SK-MEL-5 (cell line): ENCODE measurements around the gene PRKAA1. TPM values are rescaled to one million over a fixed set of nuclear protein-coding genes. Genes with fewer than 3 reads are reported as not detected.
A peak's percentile ranks its signal among the peaks of the same experiment; 100 is the strongest.
"Not testable (repeated sequence)": the region's sequence is repeated elsewhere in the genome, so short reads cannot be mapped to it uniquely, and the experiment has no call there.

ENCODE experiments used
- DNase-seq: peaks from one replicate; pipeline ENCODE4 v3.0.0-alpha.2; 2016; ENCODE audit warnings: low read depth, low spot score
- in situ Hi-C: cut with HindIII; loops from 2 replicates; pipeline ENCODE4 v1.10.0; 2016; ENCODE audit warnings: low sequenced_read_pairs, high pct_unique_total_duplicates, low pct_unique_long_range_greater_than_20kb
- total RNA-seq: library from RNA; depleted of rRNA; stranded (reverse); fragments of >200 nt; shearing (Covaris generic); gene quantifications from 2 replicates; pipeline ENCODE4 v1.2.3, GENCODE V29; 2014

The PRKAA1 gene
- total RNA-seq, 1 experiment from 2014 or later = 96.9 TPM

DNA sequence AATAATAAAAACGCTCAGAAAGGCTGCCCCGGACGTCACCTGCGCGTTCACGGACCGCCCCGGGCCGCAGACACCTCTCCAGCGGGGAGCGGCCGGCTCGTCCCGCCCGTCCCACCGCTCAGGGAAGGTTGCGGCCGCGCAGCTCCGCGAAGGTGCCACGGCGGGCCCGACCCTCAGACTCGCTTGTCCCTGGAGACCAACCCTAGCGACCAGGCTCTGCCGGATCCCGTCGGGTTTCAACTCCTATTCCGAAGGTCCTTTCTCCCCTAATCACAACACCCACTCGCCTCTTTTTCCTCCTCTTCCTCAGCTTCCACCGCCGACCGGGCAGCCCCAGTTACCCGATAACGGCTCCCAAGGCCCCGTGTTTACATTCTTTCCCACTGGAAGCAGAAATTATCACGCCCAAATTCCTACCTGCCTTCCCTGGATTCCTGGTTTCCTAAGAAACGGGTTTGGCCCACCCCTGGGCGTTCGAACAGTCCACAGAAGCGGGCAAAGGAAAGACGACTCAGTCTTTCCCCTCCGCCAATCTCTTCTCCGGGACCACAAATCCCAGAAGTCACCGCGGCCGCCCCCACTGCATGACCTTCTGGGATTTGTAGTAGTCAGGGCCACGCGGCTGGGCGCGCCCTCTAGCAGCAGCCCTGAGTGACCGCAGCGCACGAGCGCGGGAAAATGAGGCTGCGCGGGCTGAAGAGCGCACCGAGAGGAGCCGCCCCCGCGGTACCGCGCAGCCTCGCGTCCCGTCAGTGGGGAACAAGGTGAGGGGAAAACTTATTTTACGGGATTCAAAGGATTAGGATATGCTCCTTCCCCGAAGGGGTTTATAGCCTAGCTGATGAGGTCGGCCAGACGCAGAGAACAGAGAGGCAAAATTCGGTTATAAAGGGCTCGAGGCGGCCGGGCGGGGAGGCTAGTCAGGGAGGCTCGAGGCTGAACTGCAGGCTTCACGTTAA, 42.5 kb downstream of the PRKAA1 start, which contains the start of gene TTC33:
Gene TTC33 (minus strand): TSS at position 555 of the 959 bp plus-strand sequence. CDS start 8,943 bp downstream, outside the sequence.
- peak; percentile 97 for DNase-seq
- in situ Hi-C loops = no loop called here

DNA sequence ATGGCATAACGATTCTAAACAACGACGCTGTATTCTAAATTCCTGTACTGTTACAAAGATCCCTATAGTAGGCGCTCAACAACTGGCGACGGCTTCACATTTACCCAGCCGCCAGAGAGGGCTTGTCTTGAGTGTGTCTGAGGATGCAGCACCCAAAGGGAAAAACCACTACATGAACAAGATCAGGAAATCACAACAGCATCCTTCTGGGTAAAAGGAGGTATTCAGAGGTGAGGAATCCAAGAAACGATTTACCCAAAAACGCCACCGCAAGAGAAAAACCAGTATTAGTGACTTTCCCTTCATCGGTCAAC, 43.1 kb downstream of the PRKAA1 start:
- in situ Hi-C loops = no loop called here

DNA sequence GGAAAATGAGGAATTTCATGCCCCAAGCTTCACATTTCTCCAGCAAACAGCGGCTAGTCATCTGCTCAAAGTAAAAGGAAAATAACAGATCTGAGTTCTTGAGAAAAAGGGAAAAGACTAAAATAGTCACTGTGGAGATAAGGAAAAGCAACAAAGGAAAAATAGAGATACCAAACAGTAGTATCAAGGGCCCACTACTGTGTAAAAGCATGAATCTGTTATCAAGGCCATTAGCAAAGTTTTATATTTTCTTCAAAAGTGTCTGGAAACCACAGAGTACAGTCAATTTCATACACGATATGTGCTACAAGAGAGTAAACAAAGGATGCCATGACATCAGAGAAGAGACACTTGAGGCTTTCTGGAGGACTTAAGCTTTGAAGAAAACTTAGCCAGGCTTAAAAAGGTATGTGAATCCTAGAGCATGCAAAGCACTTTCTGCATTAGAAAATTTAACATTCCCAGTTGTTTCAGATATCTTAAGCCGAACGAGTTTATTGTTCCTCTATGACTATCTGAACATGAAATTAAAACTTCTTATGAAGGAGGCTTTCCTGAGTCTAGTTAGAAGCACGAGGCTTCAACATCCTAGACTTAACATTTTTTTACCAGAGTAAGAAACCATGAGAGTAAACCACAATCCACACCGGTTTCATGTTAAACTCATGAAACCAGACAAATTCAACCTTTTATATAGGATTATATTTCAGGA, 43.6 kb downstream of the PRKAA1 start:
- DNase-seq = no peak
- in situ Hi-C loops = no loop called here

More for the DNA sequence above, 43.1 kb downstream of the PRKAA1 start:
- peak; percentile 89 for DNase-seq

DNA sequence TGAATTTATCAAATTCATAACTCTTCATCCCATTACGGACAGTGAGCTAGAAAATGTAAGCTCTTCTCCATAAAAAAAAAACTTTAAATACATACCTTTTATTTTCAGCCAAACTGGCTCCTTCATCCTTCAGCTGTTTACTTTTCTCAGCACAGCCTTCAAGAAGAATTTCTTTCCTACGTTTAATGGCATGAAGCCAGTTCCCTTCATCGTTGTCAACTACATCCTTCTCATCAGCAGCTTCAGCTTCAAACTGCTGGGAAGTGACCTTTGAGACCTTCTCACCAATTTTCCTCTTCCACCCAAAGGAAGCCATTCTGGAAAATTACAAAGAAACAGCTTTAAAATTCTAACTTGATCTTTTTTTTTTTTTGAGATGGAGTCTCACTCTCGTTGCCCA, 51.5 kb downstream of the PRKAA1 start:
- no peak for DNase-seq
- in situ Hi-C loops = no loop called here

DNA sequence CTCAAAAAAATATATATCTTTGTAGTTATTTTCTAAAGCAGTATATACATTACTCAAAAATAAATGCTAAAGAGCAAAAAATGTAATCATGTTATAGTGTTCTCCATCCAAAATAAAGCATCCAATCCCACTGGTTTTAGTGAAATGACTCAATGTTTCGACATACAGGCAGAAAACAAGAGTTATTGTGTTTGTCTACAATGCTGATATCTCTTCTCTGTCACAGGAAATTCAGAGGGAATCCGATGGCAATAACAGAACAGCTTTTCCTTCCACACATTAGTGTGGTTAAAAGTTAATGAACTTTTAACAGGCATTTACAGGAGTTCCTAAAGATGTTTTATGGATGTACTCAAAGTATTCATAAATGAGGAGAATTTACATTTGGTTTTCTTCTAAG, 54.4 kb downstream of the PRKAA1 start:
- in situ Hi-C loops = no loop called here
- DNase-seq = peak; percentile 51

DNA sequence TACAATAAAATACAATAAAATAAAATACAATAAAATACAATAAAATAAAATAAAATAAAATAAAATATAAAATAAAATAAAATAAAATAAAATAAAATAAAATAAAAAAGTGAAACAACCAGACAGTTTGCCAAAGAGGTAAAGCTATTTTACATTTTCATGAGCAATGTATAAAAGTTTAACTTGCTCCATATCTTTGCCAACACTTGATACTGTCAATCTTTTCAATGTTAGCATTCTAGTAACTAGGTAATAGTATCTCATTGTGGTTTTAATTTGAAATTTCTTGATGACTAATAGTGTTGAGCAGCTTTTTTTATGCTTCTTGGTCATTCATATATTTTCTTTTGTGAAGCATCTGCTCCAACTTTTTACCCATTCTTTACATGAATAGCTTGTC, 59.7 kb downstream of the PRKAA1 start:
- in situ Hi-C loops = no loop called here
- no peak for DNase-seq

DNA sequence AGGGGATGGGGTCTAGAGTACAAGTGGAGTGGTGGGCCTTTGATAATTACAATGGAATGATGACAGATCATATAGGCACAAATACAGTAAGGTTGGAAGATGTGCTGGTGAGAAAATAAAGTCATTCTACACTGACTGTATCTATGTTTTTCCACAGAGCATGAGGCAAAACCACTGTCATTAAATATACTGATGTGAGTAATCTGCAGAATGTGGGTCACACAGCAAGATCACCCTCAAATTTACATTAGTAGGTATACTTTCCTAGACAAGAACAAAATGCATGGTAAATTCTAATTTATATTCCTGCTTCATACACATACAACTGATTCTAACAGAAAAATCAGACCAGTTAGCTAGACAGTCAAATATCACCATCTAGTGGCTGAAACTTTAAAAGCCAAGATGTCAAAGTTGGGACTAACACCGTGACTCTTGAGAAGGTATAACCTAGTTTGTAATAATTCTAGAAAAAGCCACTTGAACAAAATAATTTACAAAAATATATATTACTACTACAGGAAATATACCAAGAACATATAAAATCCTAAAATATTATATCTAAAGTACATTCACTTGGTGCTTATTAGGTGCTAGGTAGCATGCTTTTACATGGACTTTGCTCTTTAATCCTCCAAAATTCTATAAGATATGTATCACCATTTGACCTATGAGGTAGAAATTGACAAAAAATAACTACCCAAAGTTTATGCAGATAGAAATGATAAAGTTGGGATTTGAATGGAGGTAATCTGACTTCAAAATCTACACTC, 61.9 kb downstream of the PRKAA1 start:
- peak; percentile 82 for DNase-seq
- in situ Hi-C loops = no loop called here

DNA sequence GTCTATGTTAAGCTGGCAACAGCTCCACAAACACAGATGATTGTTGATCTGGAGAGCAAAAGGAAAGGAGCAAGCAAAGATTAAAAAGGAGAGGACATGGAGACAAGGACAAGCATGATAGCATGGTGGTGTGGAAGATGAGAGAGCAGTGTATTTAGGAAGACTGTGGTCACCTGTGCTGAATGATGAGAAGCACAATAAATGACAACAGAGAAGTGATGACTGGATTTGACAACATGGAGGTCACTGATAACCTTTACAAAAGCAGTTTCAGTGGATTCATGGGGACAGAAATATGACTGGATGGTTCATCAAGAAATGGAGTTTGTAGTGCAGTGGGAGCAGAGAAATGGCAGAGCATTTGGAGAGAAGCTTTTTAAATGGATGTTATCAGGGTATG, 62.6 kb downstream of the PRKAA1 start:
- in situ Hi-C loops = no loop called here
- DNase-seq = no peak

DNA sequence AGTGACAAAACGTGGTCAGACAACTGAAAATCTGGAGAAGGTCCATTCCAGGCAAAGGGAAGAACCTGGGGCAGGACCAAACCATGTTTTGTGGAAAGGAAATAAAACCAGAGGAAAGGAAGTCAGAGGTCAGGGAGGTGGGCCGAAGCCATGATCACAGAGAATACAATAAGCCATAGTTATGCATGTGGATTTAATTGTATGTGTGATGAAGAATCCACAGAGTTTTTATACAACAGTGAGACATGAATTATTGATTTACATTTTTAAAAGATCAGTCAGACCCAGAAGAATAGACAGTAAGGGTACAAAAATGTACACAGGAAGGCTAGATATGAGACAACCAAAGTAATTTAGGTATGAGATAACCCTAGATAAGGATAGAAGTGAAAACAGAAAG, 63.2 kb downstream of the PRKAA1 start:
- in situ Hi-C loops = no loop called here
- no peak for DNase-seq

DNA sequence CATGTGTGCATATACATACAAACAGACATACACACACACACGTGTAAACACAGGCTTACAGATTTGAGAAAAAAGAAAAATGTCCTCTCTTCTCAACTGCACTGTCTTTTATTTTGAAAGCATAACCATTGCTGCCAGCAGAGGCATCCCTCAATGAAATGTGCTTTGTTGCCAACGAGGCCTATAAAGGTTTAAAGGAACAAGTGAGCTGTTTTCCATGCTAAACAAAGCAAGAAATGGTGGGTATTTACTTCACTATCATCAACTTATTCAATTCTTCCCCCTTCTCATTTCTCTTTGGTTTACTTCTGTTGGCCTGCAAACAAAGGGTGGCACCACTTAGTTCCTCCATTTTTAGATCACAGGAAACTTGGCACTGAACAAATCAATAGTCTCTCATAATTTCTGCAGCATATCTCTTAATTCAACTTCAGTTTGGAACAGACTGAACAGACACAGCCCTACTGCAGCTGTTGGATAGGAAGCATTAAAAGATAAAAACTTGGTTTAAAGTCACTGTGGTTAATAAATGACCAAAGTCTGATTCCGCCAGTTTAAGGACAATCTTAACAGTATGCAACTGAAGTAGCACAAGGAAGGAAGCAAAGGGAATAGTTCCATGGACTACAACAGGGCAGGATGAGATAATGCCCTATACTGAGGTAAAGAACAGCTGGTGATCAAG, 64.2 kb downstream of the PRKAA1 start:
- in situ Hi-C loops = no loop called here
- DNase-seq = no peak

DNA sequence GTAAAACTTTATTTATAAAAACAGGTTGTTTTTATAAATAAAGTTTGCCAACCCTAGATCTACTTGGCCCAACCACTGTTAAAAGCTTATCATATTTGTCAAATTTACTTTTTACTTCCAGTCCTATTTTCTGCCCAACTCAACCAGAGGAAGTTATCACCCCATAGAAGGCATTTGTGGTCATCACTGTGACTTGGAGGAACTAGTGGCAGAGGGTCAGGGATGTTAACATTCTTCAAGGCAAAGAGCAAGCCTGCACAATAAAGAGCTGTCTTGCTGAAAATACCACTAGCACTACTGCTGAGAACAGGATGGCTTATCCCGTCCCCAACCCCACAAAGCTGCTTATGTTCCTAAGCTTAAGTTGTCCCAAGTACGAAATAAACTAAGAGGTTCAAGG, 64.7 kb downstream of the PRKAA1 start:
- DNase-seq = no peak
- in situ Hi-C loops = no loop called here

DNA sequence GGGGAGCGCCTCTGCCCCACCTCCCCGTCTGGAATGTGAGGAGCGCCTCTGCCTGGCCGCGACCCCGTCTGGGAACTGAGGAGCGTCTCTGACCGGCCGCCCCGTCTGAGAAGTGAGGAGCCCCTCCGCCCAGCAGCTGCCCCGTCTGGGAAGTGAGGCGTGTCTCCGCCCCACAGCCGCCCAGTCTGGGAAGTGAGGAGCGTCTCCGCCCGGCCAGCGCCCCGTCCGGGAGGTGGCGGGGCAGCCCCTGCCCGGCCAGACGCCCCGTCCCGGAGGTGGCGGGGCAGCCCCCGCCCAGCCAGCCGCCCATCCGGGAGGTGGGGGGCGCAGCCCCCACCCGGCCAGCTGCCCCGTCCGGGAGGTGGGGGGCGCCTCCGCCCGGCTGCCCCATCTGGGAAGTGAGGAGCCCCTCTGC, 75.7 kb downstream of the PRKAA1 start:
- in situ Hi-C loops, DNase-seq: not testable (repeated sequence)

DNA sequence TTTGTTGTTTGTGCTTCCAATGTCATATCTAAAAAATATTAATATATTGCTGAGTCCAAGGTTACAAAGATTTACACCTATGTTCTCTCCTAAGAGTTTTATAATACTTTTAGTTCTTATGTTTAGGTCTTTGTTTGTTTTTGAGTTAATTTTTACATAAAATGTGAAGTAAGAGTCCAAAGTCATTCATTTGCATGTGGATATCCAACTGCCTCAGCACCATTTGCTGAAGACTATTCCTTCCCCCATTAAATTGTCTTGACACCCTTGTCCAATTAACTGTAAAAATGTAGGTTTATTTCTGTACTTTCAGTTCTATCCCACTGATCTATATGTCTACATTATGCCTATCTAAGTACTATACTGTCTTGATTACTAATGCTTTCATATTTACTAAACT, 78.1 kb downstream of the PRKAA1 start:
- DNase-seq = no peak
- in situ Hi-C loops = no loop called here

DNA sequence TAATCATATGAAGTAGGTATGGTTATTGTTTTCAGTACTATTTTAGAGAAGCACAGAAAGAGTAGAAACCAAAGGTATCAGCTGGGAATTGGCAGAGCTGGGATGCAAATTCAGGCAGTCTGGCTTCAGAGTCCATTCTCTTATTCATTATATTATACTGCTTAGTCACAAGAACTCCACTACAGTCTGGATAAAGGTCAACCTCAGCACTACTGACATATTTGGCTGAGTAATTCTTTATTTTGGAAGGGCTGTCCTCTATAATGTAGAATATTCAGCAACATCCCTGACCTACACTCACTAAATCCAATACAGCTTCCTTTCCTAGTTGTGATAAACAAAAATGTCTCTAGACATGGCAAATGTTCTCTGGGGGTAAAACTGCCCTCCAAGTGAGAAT, 80.9 kb downstream of the PRKAA1 start:
- peak; percentile 22 for DNase-seq
- in situ Hi-C loops = no loop called here

DNA sequence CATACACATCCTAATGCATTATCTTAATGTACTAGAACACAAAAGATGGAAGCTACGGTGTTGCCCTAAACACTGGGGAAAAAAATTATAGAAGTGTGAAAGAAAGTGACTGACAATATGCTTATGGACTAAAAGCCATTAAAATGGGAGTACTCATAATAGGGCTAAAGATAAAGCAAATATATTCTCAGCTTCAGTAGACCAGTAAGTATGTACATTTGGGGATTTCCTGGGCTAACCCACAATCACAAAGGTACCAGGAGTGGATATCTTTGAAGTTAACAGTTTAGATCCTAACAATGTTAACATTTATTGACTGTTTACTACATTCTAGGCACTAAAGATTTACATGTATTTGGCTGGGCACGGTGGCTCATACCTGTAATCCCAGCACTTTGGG, 81.6 kb downstream of the PRKAA1 start:
- DNase-seq = no peak
- in situ Hi-C loops = no loop called here

DNA sequence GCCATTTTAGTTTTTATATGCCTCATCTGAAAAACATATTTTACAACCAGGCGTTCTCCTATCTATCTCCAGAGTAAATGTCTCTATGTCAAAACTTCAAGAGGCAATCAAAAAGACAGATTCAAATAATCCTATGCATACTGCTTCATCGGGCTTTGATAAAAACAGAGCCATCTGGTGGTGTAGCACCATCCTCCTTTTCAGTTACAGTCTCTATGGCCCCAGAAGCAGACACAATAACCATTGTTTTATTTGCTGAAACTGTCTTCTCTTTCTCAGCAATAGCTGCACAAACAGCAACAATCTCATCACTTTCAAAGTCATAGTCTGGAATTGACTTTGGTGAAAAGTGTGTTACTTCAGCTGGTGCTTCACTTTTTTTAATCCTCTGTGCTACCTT, 82.2 kb downstream of the PRKAA1 start:
- in situ Hi-C loops = no loop called here
- peak; percentile 69 for DNase-seq

DNA sequence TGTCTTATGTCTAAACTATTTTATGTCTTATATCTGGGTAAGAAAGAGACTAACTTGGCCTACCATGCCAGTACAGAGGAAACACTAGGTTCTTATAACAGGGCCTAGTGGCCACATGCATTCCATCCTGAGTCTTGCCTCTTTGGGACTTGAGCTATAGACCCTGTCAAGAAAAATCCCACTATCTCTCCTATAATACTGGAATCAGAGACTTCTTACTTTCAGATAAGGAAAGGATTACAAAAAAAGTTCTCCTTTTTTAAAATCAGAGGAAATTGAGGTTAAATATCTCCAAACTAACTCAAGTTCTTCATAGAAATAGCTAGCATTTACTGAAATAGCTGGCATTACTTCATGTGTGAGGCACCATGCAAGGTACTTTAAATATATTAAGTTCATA, 84.2 kb downstream of the PRKAA1 start:
- no peak for DNase-seq
- in situ Hi-C loops = no loop called here

DNA sequence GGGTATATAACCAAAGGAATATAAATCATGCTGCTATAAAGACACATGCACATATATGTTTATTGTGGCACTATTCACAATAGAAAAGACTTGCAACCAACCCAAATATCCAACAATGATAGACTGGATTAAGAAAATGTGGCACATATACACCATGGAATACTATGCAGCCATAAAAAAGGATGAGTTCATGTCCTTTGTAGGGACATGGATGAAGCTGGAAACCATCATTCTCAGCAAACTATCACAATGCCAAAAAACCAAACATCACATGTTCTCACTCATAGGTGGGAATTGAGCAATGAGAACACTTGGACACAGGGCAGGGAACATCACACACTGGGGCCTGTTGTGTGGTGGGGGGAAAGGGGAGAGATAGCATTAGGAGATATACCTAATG, 87.6 kb downstream of the PRKAA1 start:
- DNase-seq, in situ Hi-C loops: not testable (repeated sequence)
